Measurements from ENCODE around the gene DCAF6.

Gene DCAF6

GRCh38 chr1:168110896-168111545 lies 174.5 kb downstream of the DCAF6 start:
- H3K4me3 ChIP-seq (ENCODE audit: low read depth, low read length): no peak overlapping the region
- TF ChIP-seq, protein P1, sequence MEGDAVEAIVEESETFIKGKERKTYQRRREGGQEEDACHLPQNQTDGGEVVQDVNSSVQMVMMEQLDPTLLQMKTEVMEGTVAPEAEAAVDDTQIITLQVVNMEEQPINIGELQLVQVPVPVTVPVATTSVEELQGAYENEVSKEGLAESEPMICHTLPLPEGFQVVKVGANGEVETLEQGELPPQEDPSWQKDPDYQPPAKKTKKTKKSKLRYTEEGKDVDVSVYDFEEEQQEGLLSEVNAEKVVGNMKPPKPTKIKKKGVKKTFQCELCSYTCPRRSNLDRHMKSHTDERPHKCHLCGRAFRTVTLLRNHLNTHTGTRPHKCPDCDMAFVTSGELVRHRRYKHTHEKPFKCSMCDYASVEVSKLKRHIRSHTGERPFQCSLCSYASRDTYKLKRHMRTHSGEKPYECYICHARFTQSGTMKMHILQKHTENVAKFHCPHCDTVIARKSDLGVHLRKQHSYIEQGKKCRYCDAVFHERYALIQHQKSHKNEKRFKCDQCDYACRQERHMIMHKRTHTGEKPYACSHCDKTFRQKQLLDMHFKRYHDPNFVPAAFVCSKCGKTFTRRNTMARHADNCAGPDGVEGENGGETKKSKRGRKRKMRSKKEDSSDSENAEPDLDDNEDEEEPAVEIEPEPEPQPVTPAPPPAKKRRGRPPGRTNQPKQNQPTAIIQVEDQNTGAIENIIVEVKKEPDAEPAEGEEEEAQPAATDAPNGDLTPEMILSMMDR (IDR thresholded peaks at IDR 0.05; ENCODE audit: low read depth, low read length): no peak

GRCh38 chr1:168112673-168113305 lies 176.3 kb downstream of the DCAF6 start:
- H3K4me3 ChIP-seq (ENCODE audit: low read depth, low read length): no peak overlapping the region
- TF ChIP-seq, protein P1 (IDR thresholded peaks at IDR 0.05; ENCODE audit: low read depth, low read length): no peak

GRCh38 chr1:168114845-168115244 lies 178.4 kb downstream of the DCAF6 start:
- no peak overlapping the region for H3K4me3 ChIP-seq (ENCODE audit: low read depth, low read length)
- TF ChIP-seq, protein P1 (IDR thresholded peaks at IDR 0.05; ENCODE audit: low read depth, low read length): no peak

DNA sequence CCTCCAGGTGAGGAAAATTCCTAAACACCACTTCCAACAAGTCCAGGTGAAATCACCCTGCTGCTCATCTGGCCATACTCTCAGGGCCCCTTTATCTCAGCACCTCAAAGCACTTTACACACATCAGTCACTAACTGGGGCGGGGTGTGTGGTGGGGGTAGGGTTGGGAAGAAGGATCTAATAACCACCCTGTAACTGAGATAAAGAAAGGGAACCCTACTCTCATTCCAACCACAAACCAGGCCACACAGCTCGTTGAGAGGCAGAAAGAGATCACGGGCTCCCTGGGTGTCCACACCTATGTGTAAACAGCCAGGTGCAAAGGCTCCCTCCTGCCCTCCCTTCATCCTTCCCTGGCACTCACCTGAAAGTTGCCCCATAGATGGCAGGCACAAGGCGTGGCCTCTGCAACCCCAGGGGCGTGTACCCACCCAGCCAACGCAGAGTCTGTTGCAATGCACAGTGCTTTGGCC lies 179.9 kb downstream of the DCAF6 start:
- no peak overlapping the region for H3K4me3 ChIP-seq (ENCODE audit: low read depth, low read length)

GRCh38 chr1:168119750-168120149 lies 183.3 kb downstream of the DCAF6 start:
- no peak overlapping the region for H3K4me3 ChIP-seq (ENCODE audit: low read depth, low read length)

More for the DNA sequence above, 179.9 kb downstream of the DCAF6 start:
- TF ChIP-seq, protein P1 (IDR thresholded peaks at IDR 0.05; ENCODE audit: low read depth, low read length): no peak

GRCh38 chr1:168121401-168122011 lies 185.0 kb downstream of the DCAF6 start:
- TF ChIP-seq, protein P1 (IDR thresholded peaks at IDR 0.05; ENCODE audit: low read depth, low read length): no peak

More at GRCh38 chr1:168119750-168120149, 183.3 kb downstream of the DCAF6 start:
- TF ChIP-seq, protein P1 (IDR thresholded peaks at IDR 0.05; ENCODE audit: low read depth, low read length): no peak

GRCh38 chr1:168125051-168125450 lies 188.6 kb downstream of the DCAF6 start:
- TF ChIP-seq, protein P1 (IDR thresholded peaks at IDR 0.05; ENCODE audit: low read depth, low read length): no peak
- no peak overlapping the region for H3K4me3 ChIP-seq (ENCODE audit: low read depth, low read length)

More at GRCh38 chr1:168121401-168122011, 185.0 kb downstream of the DCAF6 start:
- H3K4me3 ChIP-seq (ENCODE audit: low read depth, low read length): no peak overlapping the region

Data from WI38 (cell line).